ENCODE results near the gene GSK3B.

DNA sequence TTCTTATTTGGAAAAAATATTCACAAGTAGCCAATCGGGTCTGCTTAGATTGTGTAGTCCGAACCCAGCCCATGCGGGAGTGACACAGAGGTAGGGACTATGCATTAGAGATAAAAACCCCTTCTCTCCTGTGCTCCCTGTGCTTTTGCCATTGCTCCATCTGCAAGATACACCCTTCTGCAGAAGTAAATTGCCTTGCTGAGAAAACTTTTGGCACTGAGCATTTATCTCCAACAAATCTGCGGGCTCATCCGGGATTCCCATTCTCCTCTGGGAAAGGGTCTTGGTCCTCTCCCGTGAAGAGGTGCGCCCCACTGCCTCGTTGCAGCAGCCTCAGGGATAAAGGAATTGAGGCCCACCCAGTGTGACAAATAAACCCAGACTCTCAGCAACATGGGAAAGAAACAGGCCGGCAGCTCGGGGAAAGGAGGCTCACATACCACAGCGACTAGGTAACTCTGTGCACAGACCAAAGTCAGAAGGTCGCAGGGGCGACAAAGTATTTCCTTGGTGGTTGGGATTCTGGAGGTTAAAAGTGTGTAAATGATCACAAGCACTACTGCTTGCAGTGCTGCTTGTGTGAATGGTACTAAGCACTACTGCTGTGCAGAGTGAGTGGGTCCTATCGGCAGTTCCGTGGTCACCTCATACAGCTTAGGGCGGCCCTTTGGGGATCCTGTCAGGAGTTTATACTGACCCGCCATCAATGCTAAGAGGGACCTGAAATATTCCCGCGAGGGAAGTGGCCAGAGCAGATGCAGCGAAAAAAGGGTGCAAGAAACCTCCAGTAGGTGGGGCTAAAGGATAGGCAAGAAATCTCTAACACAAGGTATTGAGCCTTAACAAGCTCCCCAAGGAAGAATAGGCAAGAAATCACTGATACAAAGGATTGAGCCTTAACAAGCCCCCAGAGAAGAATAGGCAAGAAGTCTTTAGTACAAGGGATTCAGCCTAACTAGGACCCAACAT is 54.3 kb downstream of the GSK3B start:
- TF ChIP-seq, protein P1, sequence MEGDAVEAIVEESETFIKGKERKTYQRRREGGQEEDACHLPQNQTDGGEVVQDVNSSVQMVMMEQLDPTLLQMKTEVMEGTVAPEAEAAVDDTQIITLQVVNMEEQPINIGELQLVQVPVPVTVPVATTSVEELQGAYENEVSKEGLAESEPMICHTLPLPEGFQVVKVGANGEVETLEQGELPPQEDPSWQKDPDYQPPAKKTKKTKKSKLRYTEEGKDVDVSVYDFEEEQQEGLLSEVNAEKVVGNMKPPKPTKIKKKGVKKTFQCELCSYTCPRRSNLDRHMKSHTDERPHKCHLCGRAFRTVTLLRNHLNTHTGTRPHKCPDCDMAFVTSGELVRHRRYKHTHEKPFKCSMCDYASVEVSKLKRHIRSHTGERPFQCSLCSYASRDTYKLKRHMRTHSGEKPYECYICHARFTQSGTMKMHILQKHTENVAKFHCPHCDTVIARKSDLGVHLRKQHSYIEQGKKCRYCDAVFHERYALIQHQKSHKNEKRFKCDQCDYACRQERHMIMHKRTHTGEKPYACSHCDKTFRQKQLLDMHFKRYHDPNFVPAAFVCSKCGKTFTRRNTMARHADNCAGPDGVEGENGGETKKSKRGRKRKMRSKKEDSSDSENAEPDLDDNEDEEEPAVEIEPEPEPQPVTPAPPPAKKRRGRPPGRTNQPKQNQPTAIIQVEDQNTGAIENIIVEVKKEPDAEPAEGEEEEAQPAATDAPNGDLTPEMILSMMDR (IDR thresholded peaks at IDR 0.05) = no peak
- no peak for TF ChIP-seq POLR2AphosphoS5 (IDR thresholded peaks at IDR 0.05; ENCODE audit: insufficient read depth in 1 of 2, low read depth in 1 of 2)

Measured in vagina (tissue), 2 donors.